GM18498 (cell line): ENCODE results near the gene LY86.

ENCODE experiments used
- ATAC-seq: cut with Tn5 transposase; IDR thresholded peaks from one replicate; pipeline ENCODE4 v1.9.1; 2021; ENCODE audit warnings: mild to moderate bottlenecking, moderate library complexity; ENCODE audit not compliant: unreplicated experiment

LY86 gene

GRCh38 chr6:6696867-6697531, 108.5 kb downstream of the LY86 start:
- no peak for ATAC-seq

GRCh38 chr6:6697620-6698019, 109.1 kb downstream of the LY86 start:
- no peak for ATAC-seq

- no peak for ATAC-seq
Measured at GRCh38 chr6:6699741-6700367, 111.3 kb downstream of the LY86 start.

- no peak for ATAC-seq
Measured at GRCh38 chr6:6700407-6701270, 112.1 kb downstream of the LY86 start.

DNA sequence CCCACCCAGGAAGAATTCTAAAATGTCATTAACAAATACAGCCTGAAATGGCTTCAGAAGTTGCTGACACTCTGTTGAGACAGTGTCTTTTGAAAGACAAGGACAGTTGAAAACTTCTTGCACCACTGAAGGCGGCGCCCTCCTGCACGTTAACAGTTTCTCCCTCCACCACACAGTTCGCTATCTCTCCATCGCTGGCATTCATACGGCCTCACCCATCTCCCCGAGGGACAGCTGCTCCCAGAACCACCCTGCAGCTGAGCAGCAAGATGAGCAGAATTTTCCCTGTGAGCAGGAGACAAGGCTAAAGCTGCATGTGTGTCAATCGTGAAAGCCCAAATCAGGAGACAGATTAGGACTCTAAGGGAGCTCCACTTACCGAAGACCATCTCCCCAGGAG, 113.3 kb downstream of the LY86 start:
- ATAC-seq, result no peak

GRCh38 chr6:6703699-6704098, 115.2 kb downstream of the LY86 start:
- no peak for ATAC-seq
